IPS DF 19.7 (cell line): ENCODE results near the gene SYNJ2.

Source experiments
- DNase-seq: peaks from one replicate; pipeline ENCODE4 v3.0.0-alpha.2; 2013; ENCODE audit warnings: low read depth, low spot score

Gene SYNJ2

DNA sequence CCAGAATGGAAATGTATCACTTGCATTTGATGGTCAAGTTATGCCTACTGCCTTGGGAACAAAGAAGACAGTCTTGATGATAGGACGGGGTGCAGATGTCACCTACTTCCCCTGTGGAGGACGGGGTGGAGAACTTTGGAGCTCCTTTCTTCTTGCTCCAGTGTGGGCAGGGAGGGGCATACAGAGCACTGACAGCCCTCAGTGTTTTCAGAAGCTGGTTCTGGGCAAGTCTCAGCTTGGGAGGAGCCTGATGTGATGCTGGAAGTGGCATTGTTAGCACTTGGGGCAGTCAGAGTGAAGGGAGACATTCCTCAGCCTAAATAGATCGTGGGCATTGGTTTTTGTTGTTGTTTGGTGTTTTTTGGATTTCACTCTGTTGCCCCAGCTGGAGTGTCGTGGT lies 59.7 kb downstream of the SYNJ2 start:
- DNase-seq = no peak

DNA sequence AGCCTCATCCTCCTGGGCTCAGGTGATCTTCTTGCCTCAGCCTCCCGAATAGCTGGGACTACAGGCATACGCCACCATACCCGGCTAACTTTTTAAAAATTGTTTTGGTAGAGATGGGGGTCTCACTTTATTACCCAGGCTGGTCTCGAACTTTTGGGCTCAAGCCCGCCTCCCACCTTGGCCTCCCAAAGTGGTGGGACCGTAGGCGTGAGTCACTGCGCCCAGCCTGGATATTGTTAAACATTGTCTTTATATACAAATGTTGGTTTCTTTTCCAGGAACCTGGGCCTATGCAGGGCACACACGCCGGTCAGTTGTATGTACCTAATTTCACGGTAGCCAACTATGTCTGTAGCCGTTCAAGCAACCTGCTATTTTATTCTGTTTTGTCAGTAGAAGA lies 60.1 kb downstream of the SYNJ2 start:
- no peak for DNase-seq

DNA sequence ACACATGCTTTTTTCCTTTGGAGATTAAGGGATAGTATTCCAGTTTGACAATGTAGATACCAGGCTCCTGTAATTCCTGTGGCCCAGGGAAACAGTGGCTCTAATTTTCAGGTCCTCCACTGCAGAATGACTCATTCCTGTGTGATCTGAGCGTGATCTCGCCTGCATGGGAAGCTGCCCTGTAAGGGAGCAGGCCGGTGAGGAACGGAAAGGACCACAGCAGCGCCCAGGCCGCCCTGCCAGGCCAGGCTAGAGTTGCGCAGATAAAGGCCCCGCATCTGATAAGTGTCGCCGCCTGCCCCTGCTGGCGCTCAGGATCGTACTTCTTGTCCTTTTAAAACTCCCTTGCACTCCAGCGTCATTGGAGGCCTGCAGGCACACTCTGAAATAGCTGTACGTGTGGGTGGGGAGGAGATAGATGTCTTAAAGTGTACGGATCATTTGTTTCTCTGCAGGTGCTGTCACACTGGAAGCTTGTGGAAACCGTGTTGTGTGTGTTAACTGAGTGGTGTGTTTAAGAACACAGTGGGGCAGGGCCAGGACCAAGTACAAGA lies 60.7 kb downstream of the SYNJ2 start:
- DNase-seq = no peak

DNA sequence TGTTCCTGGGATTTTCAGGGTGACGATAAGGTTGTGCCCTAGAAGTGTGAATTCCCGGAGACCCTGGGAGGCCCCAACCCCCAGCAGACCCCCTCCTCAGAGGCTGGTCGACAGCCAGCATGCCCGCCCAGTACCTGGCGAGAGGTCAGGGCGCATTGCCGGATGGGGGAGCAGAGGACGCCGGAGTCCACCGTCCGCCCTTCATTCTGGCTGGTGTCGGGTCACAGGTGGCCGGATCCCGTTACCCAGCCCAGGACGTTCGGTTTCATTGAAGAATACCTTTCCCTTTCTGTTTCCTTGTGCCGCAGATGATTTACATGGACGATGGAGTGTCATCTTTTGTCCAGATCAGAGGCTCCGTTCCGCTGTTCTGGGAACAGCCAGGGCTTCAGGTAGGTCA lies 61.3 kb downstream of the SYNJ2 start:
- DNase-seq = no peak

DNA sequence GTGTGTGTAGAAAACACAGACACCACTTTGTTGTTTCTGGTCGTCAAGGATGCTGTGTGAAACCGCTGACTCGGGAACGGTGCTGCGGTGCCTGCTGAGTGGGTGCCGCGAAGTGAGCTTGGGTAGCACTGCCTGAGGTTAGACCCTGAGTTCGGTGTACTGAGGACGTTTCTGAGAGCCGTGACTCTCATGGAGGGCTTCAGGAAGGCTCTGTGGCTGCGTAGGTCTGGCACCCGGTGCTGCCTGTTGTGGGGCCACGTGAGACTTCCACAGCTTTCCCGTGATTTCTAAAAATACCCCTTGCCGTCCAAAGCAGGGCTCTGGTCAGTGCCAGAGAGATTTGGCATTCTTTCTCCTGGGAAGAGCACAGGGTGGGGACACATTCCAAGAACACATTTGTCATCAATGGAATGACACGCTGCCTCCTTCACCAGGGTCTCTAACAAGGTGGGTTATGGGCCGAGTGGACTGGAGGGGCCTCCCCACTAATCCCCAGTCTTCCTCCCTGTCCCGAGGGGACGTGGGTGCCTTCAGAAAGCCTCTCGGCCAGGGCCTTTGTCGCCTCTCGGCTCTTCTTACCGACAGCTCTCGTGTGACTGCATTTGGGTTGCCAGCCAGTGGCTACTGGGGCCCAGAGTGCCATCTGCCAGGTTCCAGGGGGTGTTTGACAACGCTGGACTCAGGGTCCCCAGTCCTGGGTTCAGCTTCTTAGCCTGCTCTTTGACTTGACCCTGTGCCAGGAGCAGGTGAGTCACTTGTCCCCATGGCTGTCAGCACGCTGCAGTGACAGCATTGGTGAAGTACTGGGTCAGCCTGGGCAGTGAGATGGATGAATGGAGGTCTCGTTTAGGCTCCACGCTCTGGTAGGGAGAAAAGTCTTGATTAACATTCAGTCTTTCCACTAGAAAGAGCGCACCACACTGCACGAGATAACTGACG lies 62.2 kb downstream of the SYNJ2 start:
- no peak for DNase-seq

DNA sequence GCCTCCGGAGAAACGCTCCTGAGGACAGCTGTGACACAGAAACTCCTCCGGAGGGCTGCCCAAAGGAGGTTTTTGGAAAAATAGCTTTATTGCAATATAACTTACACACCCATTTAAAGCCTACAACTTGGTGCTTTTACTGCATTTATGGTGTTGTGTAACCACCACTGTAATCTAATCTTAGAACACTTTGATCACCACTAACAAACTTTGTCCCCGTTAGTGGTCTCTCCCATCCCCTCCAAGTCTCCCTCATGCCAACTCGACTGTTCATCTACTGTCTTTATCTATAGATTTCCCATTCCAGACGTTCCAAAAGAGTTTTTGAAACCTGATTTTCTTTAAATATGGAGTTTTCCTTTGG lies 62.8 kb downstream of the SYNJ2 start:
- DNase-seq = no peak

DNA sequence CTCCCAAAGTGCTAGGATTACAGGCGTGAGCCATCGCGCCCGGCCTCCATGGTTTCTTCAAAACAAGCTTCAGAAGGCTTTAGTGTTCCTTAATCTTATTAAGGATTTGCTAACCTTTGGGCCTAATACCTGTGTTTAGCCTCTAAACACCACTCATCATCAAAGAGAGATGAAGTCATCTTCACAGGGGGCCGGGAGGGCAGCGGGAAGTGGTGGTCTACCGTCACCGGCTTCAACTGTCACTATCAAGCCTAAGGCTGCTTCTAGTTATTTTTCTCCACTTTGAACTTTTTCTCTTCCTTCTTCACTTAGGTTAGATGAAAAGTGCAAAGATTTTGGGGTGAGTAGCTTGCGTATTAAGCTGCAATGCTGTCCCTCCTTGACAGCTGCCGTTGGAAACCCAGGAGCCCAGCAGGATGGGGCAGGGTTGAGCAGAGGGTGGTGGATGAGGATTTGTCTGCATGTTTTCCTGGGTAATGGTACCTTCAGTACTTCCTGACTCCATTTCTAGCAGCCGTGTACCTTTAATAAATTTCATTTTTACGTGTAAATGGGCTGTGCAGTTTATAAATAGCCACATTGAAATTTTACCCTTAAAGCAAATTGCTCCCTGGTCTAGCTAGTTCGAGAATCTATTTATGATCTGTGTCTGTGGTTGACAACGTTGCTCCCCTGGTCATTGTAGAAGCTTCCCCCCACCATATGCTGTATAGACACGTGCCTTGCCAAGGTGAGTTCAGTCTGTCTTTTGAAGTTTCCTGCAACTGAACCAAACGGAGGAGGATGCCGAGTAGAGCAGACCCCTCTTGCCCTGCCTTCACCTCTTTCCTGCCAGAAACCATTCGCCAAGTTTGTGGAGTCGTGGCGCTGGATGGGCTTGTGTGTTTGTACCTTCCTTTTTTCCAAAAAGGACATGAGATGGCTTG lies 64.8 kb downstream of the SYNJ2 start:
- no peak for DNase-seq

DNA sequence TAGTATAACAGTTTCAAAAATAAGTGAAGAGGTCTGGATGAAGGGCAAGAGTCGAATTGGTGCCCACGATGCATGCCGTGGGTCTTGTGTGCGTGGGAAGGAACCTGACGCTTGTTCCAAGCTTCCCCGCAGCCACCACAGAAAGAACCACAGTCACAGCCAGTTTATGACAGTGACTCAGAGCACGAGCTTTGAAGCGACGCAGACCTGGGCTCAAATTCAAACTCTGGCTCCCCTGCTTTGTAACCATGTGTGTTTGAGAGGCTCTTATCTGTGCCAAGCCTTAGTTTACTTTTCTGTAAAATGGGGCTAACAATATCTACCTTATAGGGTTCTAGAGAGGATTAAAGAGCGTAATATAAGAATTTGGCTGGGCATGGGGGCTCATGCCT lies 65.5 kb downstream of the SYNJ2 start:
- DNase-seq = no peak

DNA sequence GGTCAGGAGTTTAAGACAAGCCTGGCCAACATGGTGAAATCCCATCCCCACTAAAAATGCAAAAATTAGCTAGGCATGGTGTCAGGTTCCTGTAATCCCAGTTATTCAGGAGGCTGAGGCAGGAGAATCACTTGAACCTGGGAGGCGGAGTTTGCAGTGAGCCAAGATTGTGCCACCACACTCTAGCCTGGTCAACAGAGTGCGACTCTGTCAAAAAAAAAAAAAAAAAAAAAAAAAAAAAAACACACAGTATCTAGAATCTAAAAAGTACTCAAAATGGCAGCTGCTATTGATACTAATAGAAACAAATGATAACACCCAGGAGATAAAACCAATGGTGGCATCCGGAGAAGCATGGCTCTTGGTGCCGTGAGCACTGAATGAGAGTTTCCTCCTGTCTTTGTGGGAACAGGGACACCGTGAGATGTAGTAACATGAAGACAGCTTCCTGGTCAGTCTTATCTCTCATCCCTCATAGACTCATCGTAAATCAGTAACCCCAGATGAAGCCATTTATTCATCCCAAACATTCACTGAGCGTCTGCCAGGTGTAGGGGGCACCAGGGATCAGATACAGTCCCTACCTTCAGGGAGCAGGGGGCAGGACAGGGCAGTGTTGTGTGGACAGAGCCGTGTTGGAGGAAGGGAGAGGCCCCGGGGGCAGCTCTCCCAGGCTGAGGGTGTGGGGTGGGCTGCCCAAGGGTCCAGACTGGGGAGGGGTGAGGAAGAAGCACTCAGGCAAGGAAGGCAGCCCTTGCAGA lies 66.1 kb downstream of the SYNJ2 start:
- DNase-seq = no peak

DNA sequence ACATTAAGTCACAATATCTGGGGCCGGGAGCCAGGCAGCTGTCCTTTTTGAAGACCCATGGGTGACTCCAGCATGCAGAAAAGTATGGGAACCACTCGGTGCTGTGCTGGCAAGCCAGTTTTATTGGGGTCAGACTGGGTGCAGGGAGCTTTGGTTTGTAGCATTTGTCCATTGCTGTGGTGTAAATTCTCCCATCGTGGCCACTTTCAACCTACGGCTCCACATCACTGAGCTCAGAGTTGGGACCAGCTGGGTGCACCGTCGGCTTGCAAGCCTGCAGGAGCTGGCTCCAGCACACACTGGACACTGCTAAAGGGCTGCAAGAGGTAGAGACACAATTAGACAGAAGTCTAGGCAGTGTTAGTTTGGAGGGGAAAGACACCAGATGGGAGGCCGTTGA lies 66.9 kb downstream of the SYNJ2 start:
- no peak for DNase-seq

DNA sequence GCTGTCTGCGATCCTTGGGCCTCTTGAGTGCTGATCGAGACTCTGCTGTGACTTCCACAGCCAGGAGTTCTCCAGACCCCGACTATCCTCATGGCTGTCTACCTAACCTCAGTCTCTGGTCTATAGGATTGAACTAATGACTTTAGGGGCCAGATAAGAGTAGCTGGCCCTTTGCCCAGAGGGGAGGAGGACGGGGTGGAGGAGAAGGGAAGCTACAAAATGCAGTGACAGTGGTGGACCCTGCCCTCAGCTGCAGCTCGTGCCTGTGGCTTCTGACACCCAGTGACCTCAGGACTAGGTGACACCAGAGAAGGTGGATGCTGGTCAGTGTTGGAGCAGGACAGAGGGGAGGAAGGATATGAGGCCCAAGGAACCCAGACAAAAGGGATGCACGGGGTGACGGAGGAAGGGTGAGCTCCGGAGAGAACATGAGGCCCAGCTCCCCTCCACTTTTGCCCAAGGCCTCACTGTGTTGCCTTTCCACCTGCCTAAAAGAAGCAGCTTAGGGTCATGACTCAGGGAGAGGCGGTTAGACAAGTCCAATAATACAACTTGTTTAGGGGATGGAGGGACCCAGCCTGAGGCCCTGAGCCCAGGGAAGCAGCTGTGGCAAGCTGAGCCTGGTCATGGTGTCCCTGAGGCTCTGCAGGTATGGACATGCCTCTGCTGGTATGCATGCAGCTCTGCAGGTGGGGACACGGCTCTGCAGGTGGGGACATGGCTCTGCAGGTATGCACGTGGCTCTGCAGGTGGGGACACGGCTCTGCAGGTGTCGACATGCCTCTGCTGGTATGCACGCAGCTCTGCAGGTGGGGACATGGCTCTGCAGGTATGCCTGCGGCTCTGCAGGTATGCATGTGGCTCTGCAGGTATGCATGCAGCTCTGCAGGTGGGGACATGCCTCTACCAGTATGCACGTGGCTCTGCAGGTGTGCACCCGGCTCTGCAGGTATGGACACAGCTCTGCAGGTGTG lies 67.7 kb downstream of the SYNJ2 start:
- no peak for DNase-seq

DNA sequence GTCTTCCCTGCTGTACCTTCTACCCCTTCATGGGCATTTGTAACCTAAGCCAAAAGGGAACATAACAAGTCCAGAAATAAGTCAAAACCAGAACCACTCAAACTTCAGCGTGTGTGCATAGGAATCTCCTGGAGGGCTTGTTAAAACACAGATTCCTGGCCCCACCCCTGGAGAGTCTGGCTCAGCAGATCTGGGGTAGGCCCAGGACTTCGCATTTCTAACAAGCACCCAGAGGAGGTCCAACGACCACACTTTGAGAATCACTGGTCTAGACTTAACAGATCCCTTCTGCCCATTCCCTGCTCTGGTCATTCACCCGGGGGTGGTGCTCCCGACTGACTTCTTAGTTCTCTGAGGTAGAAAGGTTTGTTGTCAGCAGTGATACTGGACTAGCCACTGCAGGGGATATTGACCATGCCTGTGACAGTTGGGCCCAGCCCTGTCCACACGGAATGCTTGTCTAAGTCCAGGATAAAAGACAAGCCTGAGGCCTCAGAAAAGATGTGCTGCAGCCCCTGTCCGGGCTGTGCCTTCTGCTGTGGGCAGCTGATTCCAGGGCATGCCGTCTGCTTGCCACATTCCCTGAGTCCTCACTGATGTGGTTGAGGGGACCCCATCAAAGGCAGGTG lies 68.6 kb downstream of the SYNJ2 start:
- no peak for DNase-seq

DNA sequence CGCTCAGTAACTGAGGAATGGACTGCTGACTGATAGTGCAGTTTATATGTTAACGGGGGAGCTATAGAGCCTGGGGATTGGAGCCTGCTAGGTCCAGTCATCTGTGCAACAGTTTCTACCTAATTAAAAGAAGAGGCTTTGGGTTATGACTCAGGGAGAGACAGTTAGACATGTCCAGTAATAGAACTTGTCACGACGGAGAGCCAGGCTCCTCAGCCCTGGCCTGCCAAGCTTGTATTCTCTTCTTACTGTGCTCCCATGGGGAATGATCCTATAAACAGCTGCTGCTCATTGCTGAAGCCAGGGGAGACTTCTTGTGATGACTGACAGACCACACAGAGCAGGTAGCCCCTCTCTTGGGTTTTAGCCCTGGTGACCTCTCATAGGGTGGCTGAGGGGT lies 69.3 kb downstream of the SYNJ2 start:
- DNase-seq = no peak

DNA sequence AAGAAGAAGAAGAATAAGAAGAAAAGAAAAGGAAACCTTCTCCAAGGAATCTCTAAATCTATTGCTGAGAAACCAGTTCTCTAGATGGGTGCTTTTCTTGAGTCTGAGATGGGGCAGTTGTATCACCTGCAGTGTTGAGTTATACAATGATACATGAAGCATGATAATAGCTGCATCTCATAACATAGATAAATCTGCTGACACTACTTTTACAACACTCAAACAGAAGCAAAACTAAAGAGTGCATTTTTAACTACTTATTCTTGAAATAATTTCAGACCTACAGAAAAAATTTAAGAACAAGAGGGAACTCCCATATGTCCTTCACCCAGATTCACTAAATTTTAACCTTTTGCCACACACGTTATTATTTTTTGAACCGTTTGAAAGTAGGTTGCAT lies 70.3 kb downstream of the SYNJ2 start:
- DNase-seq = no peak

DNA sequence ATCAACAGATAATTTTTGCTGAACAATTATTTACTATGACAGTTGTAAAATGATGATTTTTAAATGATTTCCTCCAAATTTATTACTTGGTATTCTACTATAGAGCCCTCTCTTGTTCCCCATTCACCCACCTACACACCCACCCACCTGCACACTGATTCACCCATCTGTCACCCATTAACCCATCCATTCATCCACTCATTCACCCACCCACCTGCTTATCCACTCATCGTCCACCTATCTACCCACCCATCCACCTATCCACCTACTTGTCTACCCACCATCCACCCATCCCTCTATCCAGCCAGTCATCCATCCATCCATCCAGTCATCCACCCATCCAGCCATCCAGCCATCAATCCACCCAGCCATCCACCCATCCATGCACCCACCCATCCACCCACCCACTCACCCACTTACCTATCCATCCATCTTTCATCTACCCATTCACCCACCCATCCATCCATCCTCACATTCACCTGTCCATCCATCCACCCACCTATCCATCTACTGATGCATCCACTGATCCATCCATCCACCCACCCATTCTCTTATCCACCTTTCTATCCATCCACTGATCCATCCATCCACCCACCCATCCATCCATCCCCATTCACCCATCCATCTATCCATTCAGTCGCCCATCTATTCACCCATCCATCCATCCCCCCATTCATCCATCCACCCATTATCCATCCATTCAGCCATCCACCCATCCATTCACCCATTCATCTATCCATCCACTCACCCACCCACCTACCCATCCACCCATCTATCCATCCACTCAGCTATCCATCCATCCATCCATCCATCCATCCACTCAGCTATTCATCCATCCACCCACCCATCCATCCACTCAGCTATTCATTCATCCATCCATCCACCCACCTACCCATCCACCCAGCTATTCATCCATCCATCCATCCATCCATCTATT lies 72.0 kb downstream of the SYNJ2 start:
- DNase-seq = no peak

DNA sequence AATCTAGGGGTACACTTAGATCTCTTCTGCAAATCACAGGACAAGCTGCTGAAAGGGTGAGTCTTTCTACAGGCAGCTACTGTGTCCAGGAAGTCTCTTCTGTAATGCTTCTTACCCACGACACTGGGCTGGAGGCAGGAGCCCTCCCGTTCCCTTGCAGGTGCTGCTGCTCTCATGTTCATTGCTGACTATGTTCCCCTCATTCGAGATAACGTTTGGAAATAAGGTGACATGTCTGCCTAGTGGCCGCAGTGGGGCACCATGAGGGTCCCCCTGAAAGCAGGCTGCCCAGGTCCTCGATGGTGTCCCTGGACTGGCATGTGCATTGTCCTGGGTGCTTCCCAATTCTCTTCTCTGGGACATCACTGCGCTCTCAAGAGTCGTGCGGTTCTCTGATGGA lies 74.7 kb downstream of the SYNJ2 start:
- no peak for DNase-seq

DNA sequence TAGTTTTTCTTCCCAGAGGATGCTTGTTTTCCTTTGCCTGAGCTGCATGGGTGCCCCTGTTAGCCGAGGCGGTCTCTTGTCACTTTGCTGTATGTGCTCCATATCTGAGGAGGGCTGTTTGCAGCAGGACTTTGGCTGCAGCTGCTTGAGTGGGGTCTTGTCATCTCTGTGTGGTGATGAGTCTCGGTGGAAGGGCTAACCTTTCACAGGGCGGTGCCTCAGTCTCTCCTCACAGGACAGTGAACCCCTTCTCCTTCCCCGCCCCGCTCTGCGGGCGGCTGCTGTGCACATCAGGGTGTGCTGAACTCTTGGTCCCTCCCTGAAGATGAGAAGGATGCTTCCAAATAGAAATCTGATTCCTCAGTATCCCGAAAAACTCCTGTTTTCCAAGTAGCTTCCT lies 75.1 kb downstream of the SYNJ2 start:
- DNase-seq = no peak

DNA sequence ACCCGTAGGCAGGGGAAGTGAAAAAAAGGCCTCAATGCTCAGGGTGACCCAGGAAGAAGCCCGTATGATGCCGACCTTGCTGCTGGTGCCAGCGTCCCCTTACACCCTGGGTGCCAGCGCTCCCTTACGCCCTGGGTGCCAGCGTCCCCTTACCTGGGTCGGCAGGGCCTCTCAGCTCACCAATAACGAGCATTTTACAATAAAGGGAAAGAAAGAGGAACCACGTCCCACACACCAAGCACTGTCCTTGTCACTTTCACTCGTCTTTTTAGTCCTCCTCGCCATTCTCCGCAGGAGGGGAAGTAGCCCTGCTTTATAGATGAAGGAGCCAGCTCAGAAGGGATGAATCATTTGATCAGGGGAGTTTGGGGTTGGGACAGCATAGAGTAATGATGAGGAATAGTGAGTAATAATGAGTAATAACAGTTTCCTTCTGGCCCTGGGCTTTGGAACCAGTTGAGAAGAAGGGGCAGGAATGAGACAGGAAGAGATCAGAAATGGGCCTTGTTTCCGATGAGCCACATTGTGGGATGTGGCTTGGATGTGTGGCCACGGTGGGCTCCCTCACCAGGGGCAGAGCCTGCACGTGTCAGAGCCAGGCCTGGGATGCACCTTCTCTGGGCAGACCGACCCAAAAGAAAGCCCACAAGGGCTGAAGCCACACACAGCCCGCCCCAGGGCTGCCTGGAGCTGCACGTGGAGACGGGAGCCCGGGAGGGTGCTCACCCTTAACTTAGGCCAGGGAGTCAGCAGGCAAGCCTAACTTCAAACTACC lies 75.7 kb downstream of the SYNJ2 start:
- DNase-seq = no peak
